CD4-positive, alpha-beta T cell treated with Interleukin-10 for 1 hour (primary cell): Measurements from ENCODE around the gene MPHOSPH9.

Experiments
- DNase-seq: peaks from one replicate; pipeline ENCODE4 v3.0.0-alpha.2; 2020

Gene MPHOSPH9

GRCh38 chr12:123120452-123121166, 112.3 kb downstream of the MPHOSPH9 start:
- DNase-seq, result peak; percentile 15

GRCh38 chr12:123119808-123120207, 113.1 kb downstream of the MPHOSPH9 start:
- peak; percentile 30 for DNase-seq

GRCh38 chr12:123118497-123118896, 114.4 kb downstream of the MPHOSPH9 start:
- DNase-seq, result no peak

- DNase-seq, result no peak
These were observed 117.4 kb downstream of the MPHOSPH9 start for GRCh38 chr12:123115409-123116121.

GRCh38 chr12:123114304-123115083, 118.4 kb downstream of the MPHOSPH9 start:
- DNase-seq, result no peak

GRCh38 chr12:123113026-123113425, 119.9 kb downstream of the MPHOSPH9 start:
- no peak for DNase-seq

- no peak for DNase-seq
These were observed 121.3 kb downstream of the MPHOSPH9 start for GRCh38 chr12:123111498-123112165.

GRCh38 chr12:123109319-123109772, 123.6 kb downstream of the MPHOSPH9 start:
- DNase-seq, result no peak

- no peak for DNase-seq
These were observed 124.3 kb downstream of the MPHOSPH9 start for GRCh38 chr12:123108682-123109066.

- no peak for DNase-seq
These were observed 124.8 kb downstream of the MPHOSPH9 start for GRCh38 chr12:123107926-123108681.

- DNase-seq, result peak; percentile 67
These were observed 126.1 kb downstream of the MPHOSPH9 start for GRCh38 chr12:123106640-123107359.

- no peak for DNase-seq
These were observed 127.6 kb downstream of the MPHOSPH9 start for GRCh38 chr12:123105211-123105826.

- DNase-seq, result no peak
These were observed 128.1 kb downstream of the MPHOSPH9 start for GRCh38 chr12:123104809-123105208.
